Neural progenitor cell (in vitro differentiated cells): Measurements from ENCODE around the gene AHSA1.

Experiments used
- CTCF ChIP-seq: fragments of 200-600 bp; sonication (generic); IDR thresholded peaks from 2 replicates; pipeline ENCODE4 v1.5.1; 2017; ENCODE audit warnings: antibody characterized with exemption, mild to moderate bottlenecking
- EZH2 ChIP-seq: fragments of 200-600 bp; sonication (generic); IDR thresholded peaks from 2 replicates; pipeline ENCODE4 v1.6.1; 2017; ENCODE audit warnings: antibody characterized with exemption, mild to moderate bottlenecking, moderate library complexity
- EZH2phosphoT487 ChIP-seq: fragments of 200-600 bp; sonication (generic); IDR thresholded peaks from 2 replicates; pipeline ENCODE4 v1.6.1; 2017; ENCODE audit warnings: antibody characterized with exemption

GRCh38 chr14:77458249-77458950 lies 507 bp downstream of the AHSA1 start:
- TF ChIP-seq CTCF (no peak), EZH2 (no peak), EZH2phosphoT487 (no peak)
